Endothelial cell of umbilical vein (primary cell): ENCODE measurements around the gene OSBPL5. TPM values are rescaled to one million over a fixed set of nuclear protein-coding genes. Genes with fewer than 3 reads are reported as not detected.
A peak's percentile ranks its signal among the peaks of the same experiment; 100 is the strongest.
"Not testable (repeated sequence)": the region's sequence is repeated elsewhere in the genome, so short reads cannot be mapped to it uniquely, and the experiment has no call there.

ENCODE experiments used
- BruUV-seq: library from RNA; stranded (reverse); fragments of 400-500 nt; replicated peaks from 2 replicates; lab custom pipeline; 2021; lab: Mats Ljungman, UMichigan
- CTCF ChIA-PET: fragments of 300-600, 350-600 bp; sonication (Branson Sonifier 250); formaldehyde crosslinking; loops from one replicate; lab custom pipeline; 2021; ENCODE audit warnings: antibody characterized with exemption, inconsistent platforms; lab: Charles Lee
- POLR2A ChIA-PET: fragments of 300-600, 350-600 bp; sonication (Branson Sonifier 250); formaldehyde crosslinking; loops from one replicate; lab custom pipeline; 2021; ENCODE audit warnings: antibody characterized with exemption, inconsistent platforms; lab: Charles Lee
- DNase-seq: peaks from one replicate; pipeline ENCODE4 v3.0.0-alpha.2; 2011; ENCODE audit warnings: low read depth, low spot score
- FAIRE-seq: peaks from 2 replicates; lab custom pipeline; 2011; peaks lifted over from hg19 to GRCh38; lab: Jason Lieb, UNC
- H2AFZ ChIP-seq: 2 replicates; pipeline ENCODE4 v1.6.0; 2012; ENCODE audit warnings: low read depth, low read length, control low read depth, inconsistent platforms
- H3K27ac ChIP-seq: 2 replicates; pipeline ENCODE4 v1.5.1; 2011; ENCODE audit warnings: low read depth, mild to moderate bottlenecking, control low read depth, low read length, moderate library complexity; ENCODE audit not compliant: insufficient read depth
- H3K27me3 ChIP-seq, 2 experiments: 2 replicates each; pipeline versions ENCODE4 v1.6.0 to v1.6.1; 2011; ENCODE audit warnings: low read length in 2 of 2, mixed read lengths in 1 of 2; ENCODE audit not compliant: control insufficient read depth in 2 of 2, insufficient read depth in 2 of 2
- H3K36me3 ChIP-seq, 2 experiments: 2 replicates in 1 of 2; 3 replicates in 1 of 2; pipeline ENCODE4 v1.5.1; 2011; ENCODE audit warnings: low read length in 2 of 2, mild to moderate bottlenecking in 1 of 2, moderate library complexity in 1 of 2; ENCODE audit not compliant: control insufficient read depth in 2 of 2, insufficient read depth in 2 of 2; ENCODE audit errors: extremely low read depth in 1 of 2
- H3K4me1 ChIP-seq: 3 replicates; pipeline ENCODE4 v1.5.1; 2011; ENCODE audit warnings: mild to moderate bottlenecking, low read length; ENCODE audit not compliant: control insufficient read depth, insufficient read depth; ENCODE audit errors: extremely low read depth
- H3K4me2 ChIP-seq: 2 replicates; pipeline ENCODE4 v1.6.1; 2011; ENCODE audit warnings: low read length, control low read depth, mixed read lengths; ENCODE audit not compliant: insufficient read depth
- H3K4me3 ChIP-seq, 3 experiments: fragments of 200-600 bp in 1 of 3; sonication (generic), shearing (Covaris generic) in 1 of 3; replicated peaks in 1 of 3; 2 replicates each; pipeline ENCODE4 v1.5.1; 2011 to 2016; ENCODE audit warnings: control low read depth in 3 of 3, low read length in 3 of 3, mild to moderate bottlenecking in 2 of 3, inconsistent platforms in 1 of 3, low read depth in 1 of 3, moderate library complexity in 1 of 3; ENCODE audit not compliant: insufficient read depth in 1 of 3
- H3K79me2 ChIP-seq: 2 replicates; pipeline ENCODE4 v1.6.0; 2012; ENCODE audit warnings: low read length, inconsistent platforms; ENCODE audit not compliant: control insufficient read depth, insufficient read depth
- H3K9ac ChIP-seq: replicated peaks from 2 replicates; pipeline ENCODE3; 2011; ENCODE audit warnings: low read length, control low read depth; ENCODE audit not compliant: insufficient read depth; ENCODE audit errors: extremely low read depth
- H3K9me1 ChIP-seq: replicated peaks from 3 replicates; pipeline ENCODE4 v1.6.0; 2011; ENCODE audit warnings: mild to moderate bottlenecking, low read length; ENCODE audit not compliant: control insufficient read depth, insufficient read depth; ENCODE audit errors: extremely low read depth
- H3K9me3 ChIP-seq: replicated peaks from 2 replicates; pipeline ENCODE4 v1.5.1; 2012; ENCODE audit warnings: low read length, inconsistent platforms; ENCODE audit not compliant: control insufficient read depth, insufficient read depth
- H4K20me1 ChIP-seq: replicated peaks from 2 replicates; pipeline ENCODE3; 2011; ENCODE audit warnings: mild to moderate bottlenecking, low read length; ENCODE audit not compliant: control insufficient read depth, insufficient read depth; ENCODE audit errors: extremely low read depth
- FOS ChIP-seq: IDR thresholded peaks from 2 replicates; pipeline ENCODE4 v1.6.1; 2011; ENCODE audit warnings: mild to moderate bottlenecking, low read length, moderate library complexity, borderline replicate concordance; ENCODE audit not compliant: insufficient read depth
- JUN ChIP-seq: IDR thresholded peaks from 2 replicates; pipeline ENCODE4 v1.6.1; 2011; ENCODE audit warnings: borderline replicate concordance, low read depth; ENCODE audit not compliant: insufficient read length, insufficient read depth
- POLR2A ChIP-seq: IDR thresholded peaks from 2 replicates; pipeline ENCODE4 v1.6.1; 2012; ENCODE audit warnings: low read depth, mild to moderate bottlenecking, control low read depth, low read length
- dilution Hi-C: fragments of 300-500 bp; cut with MboI; formaldehyde crosslinking; loops from one replicate; pipeline ENCODE4 v1.15.0; 2019; ENCODE audit warnings: low sequenced_read_pairs; ENCODE audit not compliant: extremely low pct_ligation_motif_present
- intact Hi-C: fragments of 100-400 bp; cut with micrococcal nuclease; formaldehyde crosslinking; loops from one replicate; pipeline ENCODE4 v1.10.0; 2022
- polyA plus RNA-seq, 4 experiments: library from polyadenylated mRNA; depleted of rRNA in 3 of 4; stranded (reverse) in 3 of 4; unstranded in 1 of 4; fragments of >200 nt; gene quantifications; 2 replicates each; pipeline versions ENCODE4 v1.2.1 to v1.2.3, GENCODE V29; 2011 to 2012; ENCODE audit warnings: missing spikeins in 1 of 4
- total RNA-seq: library from RNA; stranded (reverse); gene quantifications from 2 replicates; pipeline ENCODE4 v1.2.3, GENCODE V29; 2021
- TF ChIP-seq, protein P1 (sequence below), 2 donors: IDR thresholded peaks; 1 replicate in 1 of 2; 2 replicates in 1 of 2; pipeline ENCODE4 v1.5.1; 2011; ENCODE audit warnings: low read length in 2 of 2, mild to moderate bottlenecking in 2 of 2, moderate library complexity in 2 of 2, control low read depth in 1 of 2, inconsistent platforms in 1 of 2, low read depth in 1 of 2; ENCODE audit not compliant: insufficient read depth in 1 of 2; ENCODE audit errors: extremely low read depth in 1 of 2

OSBPL5 gene
- total and polyA plus RNA-seq, 2 donors (not counting 3 experiments of a cell fraction or from before 2014, with no cell fraction given): 8.7 to 37.7 TPM

DNA sequence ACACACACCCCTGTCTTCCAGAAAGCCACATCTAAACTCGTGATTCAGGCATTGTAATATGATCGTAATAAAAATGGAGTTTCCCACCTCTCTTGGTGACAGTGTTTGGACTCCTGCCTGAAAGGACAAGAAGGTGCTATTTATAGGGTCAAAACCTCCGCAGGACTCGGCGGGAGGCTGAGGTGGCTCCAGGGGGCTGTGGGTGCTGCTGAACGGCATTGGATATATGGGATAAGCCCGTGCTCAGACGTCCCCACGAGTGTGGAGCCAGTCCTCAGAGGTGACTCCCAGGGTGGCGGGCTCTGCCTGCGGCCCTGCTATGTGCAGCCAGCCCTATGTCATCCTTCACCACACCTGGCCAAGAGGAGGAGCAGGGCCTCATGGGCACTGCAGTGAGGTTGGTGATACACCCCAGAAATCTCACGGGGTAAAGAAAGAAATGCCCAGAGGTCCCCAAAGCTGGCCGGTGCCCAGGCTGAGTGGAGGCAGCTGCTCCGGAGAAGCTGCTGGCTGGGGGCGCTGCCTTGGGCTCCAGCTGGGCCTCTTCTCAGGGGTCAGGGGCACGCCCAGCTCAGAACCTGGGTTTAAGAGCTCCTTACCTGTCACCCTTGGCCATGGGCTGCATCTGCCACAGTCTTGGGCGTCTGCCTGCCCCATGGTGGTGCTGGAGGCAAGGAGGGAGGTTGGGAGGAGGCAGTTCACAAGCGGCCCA lies 5.1 kb upstream of the OSBPL5 start:
- Histone ChIP-seq H2AFZ (no peak overlapping the region), H3K27me3 (no peaks in the 10 kb centered on the region), H4K20me1 (no peaks in the 10 kb centered on the region), H3K4me2 (no peak overlapping the region), H3K27ac (no peak overlapping the region), H3K4me3 (no peak overlapping the region), H3K9me1 (no peaks in the 10 kb centered on the region), H3K4me1 (peaks cover 11% of the 10 kb centered on the region), H3K36me3 (no peaks in the 10 kb centered on the region), H3K9me3 (no peaks in the 10 kb centered on the region), H3K9ac (no peak overlapping the region), H3K79me2 (no peaks in the 10 kb centered on the region)
- POLR2A ChIA-PET: no interaction called here
- CTCF ChIA-PET: interaction anchor here (1.2 to 1.6 kb wide), 5 partner anchors 14 to 239 kb away, joined by 3 to 7 read pairs (median 5); no protein-coding TSS in a partner anchor
- no peak for TF ChIP-seq POLR2A
- BruUV-seq: no TSS peak
- FAIRE-seq (no peak), DNase-seq (no peak)
- intact Hi-C loops: no loop called here
- dilution Hi-C loops: no loop called here

- Histone ChIP-seq H2AFZ (peak overlapping the region; percentile 59), H3K79me2 (peaks cover 2% of the 10 kb centered on the region), H3K9me1 (no peaks in the 10 kb centered on the region), H3K9me3 (no peaks in the 10 kb centered on the region), H3K36me3 (no peaks in the 10 kb centered on the region), H3K4me3 (peak overlapping the region in 1 of 3 experiments; percentile 24), H4K20me1 (no peaks in the 10 kb centered on the region), H3K27ac (no peak overlapping the region), H3K4me2 (peak overlapping the region; percentile 76), H3K9ac (no peak overlapping the region), H3K4me1 (peaks cover 11% of the 10 kb centered on the region), H3K27me3 (no peaks in the 10 kb centered on the region)
- POLR2A ChIA-PET: no interaction called here
- TF ChIP-seq, protein P1, sequence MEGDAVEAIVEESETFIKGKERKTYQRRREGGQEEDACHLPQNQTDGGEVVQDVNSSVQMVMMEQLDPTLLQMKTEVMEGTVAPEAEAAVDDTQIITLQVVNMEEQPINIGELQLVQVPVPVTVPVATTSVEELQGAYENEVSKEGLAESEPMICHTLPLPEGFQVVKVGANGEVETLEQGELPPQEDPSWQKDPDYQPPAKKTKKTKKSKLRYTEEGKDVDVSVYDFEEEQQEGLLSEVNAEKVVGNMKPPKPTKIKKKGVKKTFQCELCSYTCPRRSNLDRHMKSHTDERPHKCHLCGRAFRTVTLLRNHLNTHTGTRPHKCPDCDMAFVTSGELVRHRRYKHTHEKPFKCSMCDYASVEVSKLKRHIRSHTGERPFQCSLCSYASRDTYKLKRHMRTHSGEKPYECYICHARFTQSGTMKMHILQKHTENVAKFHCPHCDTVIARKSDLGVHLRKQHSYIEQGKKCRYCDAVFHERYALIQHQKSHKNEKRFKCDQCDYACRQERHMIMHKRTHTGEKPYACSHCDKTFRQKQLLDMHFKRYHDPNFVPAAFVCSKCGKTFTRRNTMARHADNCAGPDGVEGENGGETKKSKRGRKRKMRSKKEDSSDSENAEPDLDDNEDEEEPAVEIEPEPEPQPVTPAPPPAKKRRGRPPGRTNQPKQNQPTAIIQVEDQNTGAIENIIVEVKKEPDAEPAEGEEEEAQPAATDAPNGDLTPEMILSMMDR (IDR thresholded peaks at IDR 0.05; ENCODE audit: extremely low read depth in 1 of 2, insufficient read depth in 1 of 2, low read depth in 1 of 2, low read length in 2 of 2): peak; percentile 7 to 19
- peak; percentile 36 for TF ChIP-seq FOS
- no peak for TF ChIP-seq JUN
- TF ChIP-seq POLR2A: no peak
- peak; percentile 72 for FAIRE-seq
- intact Hi-C loops: loop anchor here (5.0 to 10.0 kb wide), 2 partner anchors 48 to 235 kb away; partner anchors contain the start of gene MRGPRG
- dilution Hi-C loops: no loop called here
- DNase-seq: peak; percentile 61
- BruUV-seq: no TSS peak
- CTCF ChIA-PET: interaction anchor here (0.6 to 1.6 kb wide), 7 partner anchors 14 to 239 kb away, joined by 3 to 7 read pairs (median 5); no protein-coding TSS in a partner anchor
Observed at GRCh38 chr11:3169255-3170043, 4.3 kb upstream of the OSBPL5 start.

GRCh38 chr11:3168742-3169254 lies 3.7 kb upstream of the OSBPL5 start:
- H3K27ac ChIP-seq, H3K36me3 ChIP-seq, H3K9me3 ChIP-seq, FAIRE-seq, H3K27me3 ChIP-seq, H3K9me1 ChIP-seq, H3K9ac ChIP-seq, POLR2A ChIA-PET, H4K20me1 ChIP-seq, DNase-seq, BruUV-seq, dilution Hi-C loops, H3K79me2 ChIP-seq: not testable (repeated sequence)
- intact Hi-C loops: loop anchor here (5.0 to 10.0 kb wide), 2 partner anchors 49 to 234 kb away; partner anchors contain the start of gene MRGPRG
- Histone ChIP-seq H2AFZ (peak overlapping the region; percentile 59), H3K4me2 (peak overlapping the region; percentile 76), H3K4me1 (peaks cover 11% of the 10 kb centered on the region), H3K4me3 (peak overlapping the region in 1 of 3 experiments; percentile 24)
- CTCF ChIA-PET: interaction anchor here (0.8 to 1.6 kb wide), 6 partner anchors 15 to 240 kb away, joined by 3 to 7 read pairs (median 5); no protein-coding TSS in a partner anchor
